Astrocyte of the spinal cord (primary cell): ENCODE results near the gene PFKFB3.
"Not testable (repeated sequence)": the region's sequence is repeated elsewhere in the genome, so short reads cannot be mapped to it uniquely, and the experiment has no call there.

Experiments
- DNase-seq: peaks from one replicate; pipeline ENCODE4 v3.0.0; 2011; ENCODE audit warnings: low read depth, low spot score
- H3K4me3 ChIP-seq: 2 replicates; pipeline ENCODE4 v1.5.1; 2011; ENCODE audit warnings: low read depth, mild to moderate bottlenecking, low read length, moderate library complexity
- in situ Hi-C: cut with HindIII; loops from 2 replicates; pipeline ENCODE4 v1.10.0; 2017; ENCODE audit warnings: low sequenced_read_pairs
- TF ChIP-seq, protein P1 (sequence below): IDR thresholded peaks from 2 replicates; pipeline ENCODE4 v1.5.1; 2012; ENCODE audit warnings: low read depth, mild to moderate bottlenecking, low read length, inconsistent platforms

Gene PFKFB3

DNA sequence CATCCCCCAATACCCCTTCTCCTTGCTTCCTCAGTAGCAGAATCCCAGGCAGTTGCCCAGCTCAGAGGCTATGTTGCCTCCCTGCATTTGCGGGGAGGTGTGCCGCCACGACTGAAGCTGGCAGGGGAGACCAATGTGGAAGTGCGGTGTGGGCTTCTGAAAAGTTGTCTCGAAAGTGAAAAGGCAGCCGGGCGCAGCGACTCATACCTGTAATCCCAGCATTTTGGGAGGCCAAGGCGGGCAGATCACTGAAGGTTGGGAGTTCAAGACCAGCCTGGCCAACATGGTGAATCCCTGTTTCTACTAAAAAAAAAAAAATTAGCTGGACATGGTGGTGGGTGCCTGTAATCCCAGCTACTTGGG, 15.9 kb upstream of the PFKFB3 start:
- in situ Hi-C loops: no loop called here
- TF ChIP-seq, protein P1, sequence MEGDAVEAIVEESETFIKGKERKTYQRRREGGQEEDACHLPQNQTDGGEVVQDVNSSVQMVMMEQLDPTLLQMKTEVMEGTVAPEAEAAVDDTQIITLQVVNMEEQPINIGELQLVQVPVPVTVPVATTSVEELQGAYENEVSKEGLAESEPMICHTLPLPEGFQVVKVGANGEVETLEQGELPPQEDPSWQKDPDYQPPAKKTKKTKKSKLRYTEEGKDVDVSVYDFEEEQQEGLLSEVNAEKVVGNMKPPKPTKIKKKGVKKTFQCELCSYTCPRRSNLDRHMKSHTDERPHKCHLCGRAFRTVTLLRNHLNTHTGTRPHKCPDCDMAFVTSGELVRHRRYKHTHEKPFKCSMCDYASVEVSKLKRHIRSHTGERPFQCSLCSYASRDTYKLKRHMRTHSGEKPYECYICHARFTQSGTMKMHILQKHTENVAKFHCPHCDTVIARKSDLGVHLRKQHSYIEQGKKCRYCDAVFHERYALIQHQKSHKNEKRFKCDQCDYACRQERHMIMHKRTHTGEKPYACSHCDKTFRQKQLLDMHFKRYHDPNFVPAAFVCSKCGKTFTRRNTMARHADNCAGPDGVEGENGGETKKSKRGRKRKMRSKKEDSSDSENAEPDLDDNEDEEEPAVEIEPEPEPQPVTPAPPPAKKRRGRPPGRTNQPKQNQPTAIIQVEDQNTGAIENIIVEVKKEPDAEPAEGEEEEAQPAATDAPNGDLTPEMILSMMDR: no peak
- DNase-seq: no peak
- H3K4me3 ChIP-seq: no peak overlapping the region

DNA sequence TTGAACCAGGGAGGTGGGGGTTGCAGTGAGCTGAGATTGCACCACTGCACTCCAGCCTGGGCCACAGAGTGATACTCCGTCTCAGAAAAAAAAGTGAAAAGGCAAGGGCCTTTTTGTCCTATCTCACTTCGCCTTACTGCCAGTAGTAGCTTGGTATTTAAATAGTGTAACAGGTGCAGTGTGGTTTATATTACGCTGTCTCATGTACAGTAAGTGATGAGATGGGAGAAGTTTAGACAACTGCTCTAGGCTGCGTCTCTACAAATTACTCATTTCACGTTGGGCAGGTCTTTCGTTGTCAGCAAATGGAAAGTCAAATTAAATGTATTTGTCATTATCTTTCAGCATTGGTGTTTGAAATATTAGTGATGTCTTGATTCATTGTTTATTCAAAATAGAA, 15.5 kb upstream of the PFKFB3 start:
- TF ChIP-seq, protein P1: no peak
- H3K4me3 ChIP-seq: no peak overlapping the region
- in situ Hi-C loops: no loop called here
- DNase-seq: no peak

DNA sequence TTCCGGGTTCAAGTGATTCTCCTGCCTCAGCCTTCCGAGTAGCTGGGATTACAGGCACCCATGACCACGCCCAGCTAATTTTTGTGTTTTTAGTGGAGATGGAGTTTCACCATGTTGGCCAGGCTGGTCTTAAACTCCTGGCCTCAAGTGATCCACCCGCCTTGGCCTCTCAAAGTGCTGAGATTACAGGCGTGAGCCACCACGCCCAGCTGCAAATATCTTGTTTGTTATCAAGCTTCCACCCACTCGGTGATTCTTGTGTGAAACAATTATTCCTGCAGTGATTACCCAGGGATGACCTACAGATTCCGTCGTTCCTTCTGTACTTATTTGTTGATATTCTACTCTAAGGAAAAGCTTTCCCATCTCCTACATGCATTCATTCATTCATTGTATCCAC, 12.7 kb upstream of the PFKFB3 start:
- in situ Hi-C loops, DNase-seq: not testable (repeated sequence)

DNA sequence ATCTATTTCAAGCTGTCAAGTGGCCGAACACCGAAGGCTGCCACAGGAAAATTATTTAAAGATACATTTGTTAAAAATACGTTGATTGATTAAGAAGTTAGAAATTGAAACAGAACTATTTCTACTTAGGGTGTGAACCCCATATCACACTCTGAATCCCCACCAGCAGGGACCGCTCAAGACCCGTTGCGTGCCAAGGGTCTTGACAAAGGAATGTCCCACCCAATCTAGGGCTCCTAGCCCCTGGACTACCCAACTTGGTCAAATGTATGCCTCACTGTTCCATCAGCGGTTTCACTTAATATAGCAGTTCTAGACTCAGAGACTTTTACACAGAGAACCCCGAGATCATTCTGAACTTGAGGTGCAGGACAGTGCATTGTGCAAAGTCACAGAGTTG, 11.6 kb upstream of the PFKFB3 start:
- in situ Hi-C loops: no loop called here
- DNase-seq: no peak
- H3K4me3 ChIP-seq: no peak overlapping the region
- TF ChIP-seq, protein P1: no peak

More for the DNA sequence above, 12.7 kb upstream of the PFKFB3 start:
- not testable (repeated sequence) for H3K4me3 ChIP-seq

DNA sequence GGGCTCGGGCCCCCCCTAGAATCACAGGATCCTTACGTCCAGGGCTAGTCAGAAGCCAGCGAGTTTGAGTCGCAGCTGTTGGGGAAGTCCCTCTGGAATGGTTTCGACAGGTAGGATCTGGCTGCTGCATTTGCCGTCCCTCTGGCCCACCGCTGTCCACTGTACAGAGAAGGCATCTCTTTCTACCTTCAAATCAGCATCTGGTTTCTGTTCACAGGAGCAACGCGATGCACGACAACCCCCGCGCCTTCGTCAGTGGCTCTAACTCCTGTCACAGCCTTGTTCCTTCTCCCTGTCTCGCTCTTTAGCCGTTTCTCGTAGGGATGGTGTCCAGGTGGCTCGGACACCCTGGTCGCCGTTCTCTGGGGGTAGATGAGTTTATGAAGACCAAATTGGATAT, 11.2 kb upstream of the PFKFB3 start:
- TF ChIP-seq, protein P1: no peak
- in situ Hi-C loops: no loop called here
- no peak overlapping the region for H3K4me3 ChIP-seq
- DNase-seq: no peak

DNA sequence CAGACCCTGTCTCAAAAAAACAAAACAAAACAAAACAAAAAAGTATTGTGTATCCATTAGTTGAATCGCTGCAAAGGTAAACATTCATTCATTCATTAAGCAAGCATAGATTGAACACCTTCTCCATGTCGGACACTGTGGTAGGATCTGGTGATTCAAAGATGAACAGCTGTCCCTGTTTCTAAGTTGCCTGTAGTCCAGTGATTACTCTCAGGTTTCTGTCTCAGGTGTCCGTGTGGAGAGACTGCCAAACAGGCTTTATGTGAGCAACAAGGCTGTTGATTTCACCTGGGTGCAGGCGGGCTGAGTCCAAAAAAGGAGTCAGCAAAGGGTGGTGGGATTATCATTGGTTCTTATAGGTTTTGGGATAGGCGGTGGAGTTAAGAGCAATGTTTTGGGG, 9.4 kb upstream of the PFKFB3 start:
- DNase-seq, in situ Hi-C loops, H3K4me3 ChIP-seq: not testable (repeated sequence)

DNA sequence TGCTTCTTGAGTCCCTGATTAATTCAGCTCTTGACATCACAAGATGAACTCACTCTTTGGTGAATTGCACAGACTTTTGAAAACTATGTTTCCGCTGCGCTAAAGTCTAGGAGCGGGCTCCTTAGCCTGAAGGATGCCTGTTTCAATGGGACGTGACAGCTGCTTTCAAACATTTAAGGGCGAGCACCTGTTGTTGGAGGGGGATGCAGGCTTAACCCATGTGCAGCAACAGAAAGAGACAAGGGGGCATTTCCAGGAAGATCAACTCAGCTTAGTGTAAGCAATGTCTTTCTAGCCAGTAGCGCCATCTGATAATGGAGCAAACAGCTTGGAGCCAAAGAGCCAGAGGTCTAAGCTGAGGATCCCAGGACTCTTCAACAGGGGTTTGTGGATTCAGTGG, 8.4 kb upstream of the PFKFB3 start:
- TF ChIP-seq, protein P1: no peak
- H3K4me3 ChIP-seq: no peak overlapping the region
- in situ Hi-C loops: no loop called here
- DNase-seq: no peak

DNA sequence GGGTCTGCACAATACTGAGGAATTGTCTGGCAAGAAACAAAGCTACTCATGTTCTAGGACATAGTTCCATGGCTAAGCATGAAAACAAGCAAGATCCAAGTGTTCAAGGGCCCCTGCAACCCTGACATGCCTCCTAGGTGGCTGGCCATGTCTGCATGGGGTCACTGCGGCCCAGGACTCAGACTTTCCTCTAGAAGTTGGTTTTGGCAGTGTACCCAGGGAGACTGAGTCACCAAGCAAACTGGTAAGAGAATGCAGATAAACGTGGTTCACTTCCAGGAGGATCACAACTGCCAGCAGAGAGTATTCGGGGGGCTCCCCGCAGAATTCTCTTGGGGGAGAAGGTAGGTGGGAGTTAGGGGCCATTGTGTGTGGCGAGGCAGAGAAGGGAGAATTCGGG, 7.4 kb upstream of the PFKFB3 start:
- in situ Hi-C loops: no loop called here
- no peak overlapping the region for H3K4me3 ChIP-seq
- TF ChIP-seq, protein P1: no peak
- DNase-seq: peak; percentile 81
